Thyroid gland (tissue), 4 donors: ENCODE results near the gene MGAT4C. TPM values are rescaled to one million over a fixed set of nuclear protein-coding genes. Genes with fewer than 3 reads are reported as not detected.

Source experiments
- DNase-seq, 2 donors: peaks; one replicate each; pipeline ENCODE4 v3.0.0-alpha.2; 2019
- H3K27ac ChIP-seq, 3 donors: fragments of 200-600 bp; sonication (generic); 1 replicate in 2 of 3; 2 replicates in 1 of 3; pipeline ENCODE4 v1.5.1; 2016 to 2019; ENCODE audit warnings: mild to moderate bottlenecking in 1 of 3, moderate library complexity in 1 of 3
- H3K27me3 ChIP-seq: fragments of 200-600 bp; sonication (generic); one replicate; pipeline ENCODE4 v1.5.1; 2019
- H3K36me3 ChIP-seq, 2 donors: fragments of 200-600 bp; sonication (generic); one replicate each; pipeline ENCODE4 v1.5.1; 2016 to 2019
- H3K4me1 ChIP-seq, 2 donors: fragments of 200-600 bp; sonication (generic); one replicate each; pipeline ENCODE4 v1.5.1; 2017 to 2019
- H3K4me3 ChIP-seq, 3 donors: fragments of 200-600 bp; sonication (generic); replicated peaks in 1 of 3; 1 replicate in 2 of 3; 2 replicates in 1 of 3; pipeline ENCODE4 v1.5.1; 2016; ENCODE audit warnings: mild to moderate bottlenecking in 1 of 3
- H3K9me3 ChIP-seq: fragments of 200-600 bp; sonication (generic); one replicate; pipeline ENCODE4 v1.5.1; 2017
- CTCF ChIP-seq, 6 experiments: fragments of 200-600 bp in 3 of 6; fragments of 450-650 bp in 3 of 6; sonication (generic) in 3 of 6; IDR thresholded peaks; one replicate each; pipeline ENCODE4 v1.5.1; 2016 to 2019; ENCODE audit warnings: antibody characterized with exemption in 6 of 6, mild to moderate bottlenecking in 2 of 6, inconsistent platforms in 1 of 6, moderate library complexity in 1 of 6
- POLR2A ChIP-seq, 2 donors: fragments of 450-650 bp; IDR thresholded peaks; one replicate each; pipeline ENCODE4 v1.6.1; 2017; ENCODE audit warnings: antibody characterized with exemption in 2 of 2, mild to moderate bottlenecking in 2 of 2, moderate library complexity in 1 of 2
- WGBS, 2 donors: methylation state at CpG; one replicate each; pipeline ENCODE4 v1.1.5; 2017; 5-methylcytosine and 5-hydroxymethylcytosine counted together
- intact Hi-C: fragments of 100-400 bp; cut with DNase I; formaldehyde crosslinking; loops from one replicate; pipeline ENCODE4 v1.15.1; 2023
- total RNA-seq, 4 donors: library from RNA; depleted of rRNA; stranded (reverse); fragments of >200 nt; gene quantifications; one replicate each; pipeline ENCODE4 v1.2.3, GENCODE V29; 2016

MGAT4C gene
- total RNA-seq, 4 donors from 2014 or later, result 45.1 to 113 (median 63.2) TPM

- Histone ChIP-seq H3K4me3 (no peak overlapping the region), H3K27ac (peak overlapping the region; percentile 47 to 79 (median 76)), H3K27me3 (no peaks in the 10 kb centered on the region), H3K36me3 (no peaks in the 10 kb centered on the region), H3K9me3 (no peaks in the 10 kb centered on the region), H3K4me1 (peaks cover 20 to 27% of the 10 kb centered on the region in 2 donors)
- TF ChIP-seq CTCF (IDR thresholded peaks at IDR 0.05) (no peak), POLR2A (IDR thresholded peaks at IDR 0.05) (peak in 1 of 2 donors; percentile 9)
- DNase-seq, result peak; percentile 37 to 38
- intact Hi-C loops, result no loop called here
Observed at GRCh38 chr12:86249851-86250250, 6.3 kb downstream of the MGAT4C start.

- H3K4me3 ChIP-seq, result no peak overlapping the region
- DNase-seq, result no peak
- H3K4me1 ChIP-seq, result peaks cover 20 to 27% of the 10 kb centered on the region in 2 donors
- WGBS, 2 donors, result 92 to 94% methylated on average over 1 of the region's 1 CpG
- no peaks in the 10 kb centered on the region for H3K36me3 ChIP-seq
- intact Hi-C loops, result no loop called here
- H3K9me3 ChIP-seq, result no peaks in the 10 kb centered on the region
- H3K27ac ChIP-seq, result peak overlapping the region; percentile 47 to 79 (median 76)
- TF ChIP-seq POLR2A (IDR thresholded peaks at IDR 0.05) (no peak), CTCF (IDR thresholded peaks at IDR 0.05) (no peak)
- H3K27me3 ChIP-seq, result no peaks in the 10 kb centered on the region
Observed at GRCh38 chr12:86249276-86249675, 6.9 kb downstream of the MGAT4C start.

- intact Hi-C loops, result no loop called here
- TF ChIP-seq CTCF (IDR thresholded peaks at IDR 0.05) (no peak), POLR2A (IDR thresholded peaks at IDR 0.05) (no peak)
- Histone ChIP-seq H3K36me3 (no peaks in the 10 kb centered on the region), H3K27ac (peak overlapping the region in 2 of 3 donors; percentile 7 to 21), H3K4me1 (peaks cover 25 to 27% of the 10 kb centered on the region in 2 donors), H3K4me3 (no peak overlapping the region), H3K9me3 (no peaks in the 10 kb centered on the region), H3K27me3 (no peaks in the 10 kb centered on the region)
- DNase-seq, result no peak
Observed at GRCh38 chr12:86247871-86248270, 8.3 kb downstream of the MGAT4C start.

- 26 to 36% methylated on average over 2 of the region's 2 CpGs for WGBS, 2 donors
- DNase-seq, result peak; percentile 63 to 70
- intact Hi-C loops, result no loop called here
- Histone ChIP-seq H3K4me1 (peaks cover 11 to 22% of the 10 kb centered on the region in 2 donors), H3K9me3 (no peaks in the 10 kb centered on the region), H3K27me3 (no peaks in the 10 kb centered on the region), H3K4me3 (no peak overlapping the region), H3K36me3 (no peaks in the 10 kb centered on the region), H3K27ac (peak overlapping the region; percentile 59 to 64 (median 63))
- TF ChIP-seq POLR2A (IDR thresholded peaks at IDR 0.05) (peak in 1 of 2 donors; percentile 54), CTCF (IDR thresholded peaks at IDR 0.05) (no peak)
Observed at GRCh38 chr12:86241600-86241999, 14.6 kb downstream of the MGAT4C start.

GRCh38 chr12:86234316-86234855, 21.8 kb downstream of the MGAT4C start:
- H3K4me3 ChIP-seq, result no peak overlapping the region
- H3K27me3 ChIP-seq, result no peaks in the 10 kb centered on the region
- WGBS, 2 donors, result 82 to 88% methylated on average over 2 of the region's 2 CpGs
- no peak overlapping the region for H3K27ac ChIP-seq
- intact Hi-C loops, result no loop called here
- peaks cover 30 to 31% of the 10 kb centered on the region in 2 donors for H3K4me1 ChIP-seq
- TF ChIP-seq POLR2A (IDR thresholded peaks at IDR 0.05) (no peak), CTCF (IDR thresholded peaks at IDR 0.05) (no peak)
- DNase-seq, result no peak
- no peaks in the 10 kb centered on the region for H3K9me3 ChIP-seq
- no peaks in the 10 kb centered on the region for H3K36me3 ChIP-seq
